Gastroesophageal sphincter (tissue), 3 donors: Measurements from ENCODE around the gene GATB.

Experiments
- CTCF ChIP-seq, 4 experiments: fragments of 200-600 bp in 2 of 4; fragments of 450-650 bp in 2 of 4; sonication (generic) in 1 of 4; IDR thresholded peaks; one replicate each; pipeline ENCODE4 v1.5.1; 2017 to 2019; ENCODE audit warnings: antibody characterized with exemption in 4 of 4, mild to moderate bottlenecking in 2 of 4, moderate library complexity in 2 of 4
- EP300 ChIP-seq: sonication (generic); formaldehyde crosslinking; IDR thresholded peaks from one replicate; pipeline ENCODE4 v1.6.1; 2017; ENCODE audit warnings: antibody characterized with exemption, mild to moderate bottlenecking

GRCh38 chr4:151711646-151712045, 49.2 kb downstream of the GATB start:
- no peak for TF ChIP-seq CTCF (IDR thresholded peaks at IDR 0.05)
- TF ChIP-seq EP300 = no peak
